ENCODE data around the gene RETREG1.

Gene RETREG1

GRCh38 chr5:16585041-16585667 is 31.6 kb downstream of the RETREG1 start:
- DNase-seq (ENCODE audit: low read depth in 2 of 2): no peak

- DNase-seq (ENCODE audit: low read depth in 2 of 2): no peak
These were observed 34.7 kb downstream of the RETREG1 start for GRCh38 chr5:16582081-16582480.

DNA sequence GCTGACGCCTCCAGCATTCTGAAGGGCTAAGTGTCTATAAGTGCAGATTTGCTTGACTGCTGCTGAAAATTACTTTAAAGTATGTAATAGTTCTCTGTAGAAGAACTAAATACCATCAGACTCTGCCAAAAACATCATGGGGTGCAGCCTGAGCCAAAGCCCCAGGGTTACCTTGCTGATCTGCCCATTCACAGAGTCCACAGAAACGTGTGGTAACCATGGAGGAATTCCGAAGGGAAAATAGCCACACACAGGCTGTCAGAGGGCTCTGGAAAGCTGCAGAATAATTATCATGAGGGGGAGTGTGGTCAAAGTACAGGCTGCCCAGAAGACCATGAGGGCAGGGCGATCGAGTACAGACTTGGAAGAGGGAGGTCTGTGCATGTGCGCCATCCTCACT is 36.4 kb downstream of the RETREG1 start:
- no peak for DNase-seq (ENCODE audit: low read depth in 2 of 2)

DNA sequence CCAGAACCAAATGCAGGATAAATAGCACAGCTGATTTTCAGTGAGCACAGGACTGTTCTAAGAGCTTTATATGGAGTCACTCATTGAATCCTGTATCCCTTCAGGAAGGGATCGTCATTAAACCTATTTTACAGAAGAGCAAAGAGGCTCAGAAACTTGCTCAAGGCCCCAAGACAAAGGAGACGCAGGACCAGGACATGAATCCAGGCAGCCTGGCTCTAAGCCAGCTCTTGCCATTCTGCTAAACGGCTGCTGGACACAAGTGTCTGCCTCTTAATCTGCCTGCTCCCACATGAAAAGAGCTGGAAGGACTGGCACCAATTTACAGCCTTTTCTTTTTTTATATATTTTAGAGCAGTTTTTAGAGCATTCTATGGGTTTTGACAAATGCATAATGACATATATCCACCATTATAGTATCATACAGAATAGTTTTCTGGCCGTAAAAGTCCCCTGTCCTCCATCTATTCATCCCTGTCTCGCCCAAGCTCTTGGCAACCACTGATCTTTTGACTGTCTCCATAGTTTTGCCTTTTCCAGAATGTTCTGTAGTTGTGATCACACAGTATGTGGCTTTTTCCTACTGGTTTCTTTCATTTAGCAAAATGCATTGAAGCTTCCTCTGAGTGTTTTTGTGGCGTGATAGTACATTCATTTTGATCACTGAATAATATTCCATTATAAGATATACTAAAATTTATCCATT is 37.5 kb downstream of the RETREG1 start:
- DNase-seq (ENCODE audit: low read depth in 2 of 2): no peak

GRCh38 chr5:16578474-16578883 is 38.3 kb downstream of the RETREG1 start:
- DNase-seq (ENCODE audit: low read depth in 2 of 2): no peak

DNA sequence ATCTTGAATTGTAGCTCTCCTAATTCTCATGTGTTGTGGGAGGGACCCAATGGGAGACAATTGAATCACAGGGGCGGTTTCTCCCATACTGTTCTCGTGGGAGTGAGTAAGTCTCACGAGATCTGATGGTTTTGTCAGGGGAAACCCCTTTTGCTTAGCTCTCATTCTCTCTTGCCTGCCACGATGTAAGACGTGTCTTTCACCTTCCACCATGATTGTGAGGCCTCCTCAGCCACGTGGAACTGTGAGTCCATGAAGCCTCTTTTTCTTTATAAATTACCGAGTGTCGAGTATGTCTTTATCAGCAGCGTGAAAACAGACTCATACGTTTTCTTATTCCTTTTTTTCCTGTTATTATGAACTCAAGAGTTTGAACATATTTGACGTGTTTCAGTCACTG is 39.1 kb downstream of the RETREG1 start:
- no peak for DNase-seq (ENCODE audit: low read depth in 2 of 2)

DNA sequence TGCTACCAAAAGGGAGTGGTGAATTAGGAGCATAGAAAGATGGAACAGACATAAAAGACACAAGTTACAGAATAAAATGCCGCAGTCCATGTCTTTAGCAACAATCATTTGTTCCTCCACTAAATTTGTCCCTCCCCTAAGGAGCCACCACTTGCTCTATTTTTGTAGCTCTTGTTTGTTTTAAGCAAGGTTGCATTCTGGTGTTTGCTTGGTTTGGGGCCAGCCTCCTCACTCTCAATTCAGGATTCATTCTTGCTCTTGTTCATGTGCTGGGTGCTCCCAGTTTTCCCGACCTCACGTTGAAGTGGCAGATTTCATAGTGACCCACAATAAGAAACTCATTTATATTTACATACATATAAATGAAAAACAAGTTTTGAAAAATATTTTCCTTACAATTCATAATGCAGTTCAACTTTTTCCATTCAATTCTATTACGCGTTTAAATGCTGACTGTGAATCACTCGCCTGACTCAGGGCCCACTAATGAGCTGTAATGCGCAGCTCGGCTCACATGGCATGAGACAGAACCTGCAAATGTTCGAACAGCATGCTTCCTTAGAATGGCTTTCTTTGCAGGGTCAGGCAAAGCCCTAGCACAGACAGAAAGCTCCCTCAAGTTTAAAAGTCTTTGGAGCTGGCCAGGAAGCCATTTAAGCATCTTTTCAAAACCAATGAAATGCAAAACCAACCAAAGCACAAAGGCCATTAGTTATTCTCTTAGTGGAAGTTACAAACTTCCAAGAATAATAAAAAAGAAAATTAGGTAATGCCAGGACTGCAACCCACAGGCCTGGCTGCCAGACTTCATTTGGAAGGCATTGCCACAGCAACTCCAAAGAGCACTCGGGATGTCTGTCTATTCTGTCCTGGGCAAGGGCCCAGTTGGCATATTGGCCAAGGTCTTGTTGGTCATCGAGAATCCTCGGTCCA is 41.7 kb downstream of the RETREG1 start:
- DNase-seq (ENCODE audit: low read depth in 2 of 2): no peak

DNA sequence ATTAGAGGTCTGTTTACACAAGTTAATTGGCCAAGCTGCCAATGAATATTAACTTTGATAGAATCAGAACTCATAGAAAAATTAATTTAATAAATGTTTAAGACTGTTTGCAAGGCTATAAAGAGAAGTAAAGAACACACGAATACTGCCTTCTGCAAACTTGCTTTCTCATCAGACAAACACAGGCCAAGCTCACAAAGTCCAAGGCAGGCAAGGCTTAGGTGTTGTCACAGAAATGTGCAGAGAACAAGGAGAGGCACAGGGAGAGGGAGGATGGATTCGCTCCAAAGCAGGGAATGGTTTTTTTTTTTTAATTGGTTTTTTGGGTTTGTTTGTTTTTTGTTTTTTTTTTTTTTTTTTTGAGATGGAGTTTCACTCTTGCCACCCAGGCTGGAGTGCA is 43.4 kb downstream of the RETREG1 start:
- no peak for DNase-seq (ENCODE audit: low read depth in 2 of 2)

GRCh38 chr5:16572289-16573015 is 44.3 kb downstream of the RETREG1 start:
- DNase-seq (ENCODE audit: low read depth in 2 of 2): no peak

DNA sequence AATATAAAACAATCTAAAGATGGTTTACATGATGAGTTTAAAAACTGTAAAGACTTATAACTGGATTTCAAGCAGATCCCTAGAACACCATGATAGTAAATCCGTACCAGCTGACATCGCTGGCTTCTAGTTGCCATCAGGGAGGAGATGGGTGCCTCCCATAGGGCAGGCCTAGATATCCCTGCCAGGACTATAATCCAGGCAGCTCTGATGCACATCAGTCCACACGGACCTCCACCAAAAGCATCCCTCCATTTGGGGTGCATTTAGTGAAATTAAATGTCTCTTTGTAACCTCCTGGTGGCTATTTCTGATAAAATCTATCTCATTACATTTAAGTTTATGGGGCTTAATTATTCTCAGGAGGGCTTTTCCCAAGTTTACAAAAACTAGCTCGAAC is 45.8 kb downstream of the RETREG1 start:
- no peak for DNase-seq (ENCODE audit: low read depth in 2 of 2)

DNA sequence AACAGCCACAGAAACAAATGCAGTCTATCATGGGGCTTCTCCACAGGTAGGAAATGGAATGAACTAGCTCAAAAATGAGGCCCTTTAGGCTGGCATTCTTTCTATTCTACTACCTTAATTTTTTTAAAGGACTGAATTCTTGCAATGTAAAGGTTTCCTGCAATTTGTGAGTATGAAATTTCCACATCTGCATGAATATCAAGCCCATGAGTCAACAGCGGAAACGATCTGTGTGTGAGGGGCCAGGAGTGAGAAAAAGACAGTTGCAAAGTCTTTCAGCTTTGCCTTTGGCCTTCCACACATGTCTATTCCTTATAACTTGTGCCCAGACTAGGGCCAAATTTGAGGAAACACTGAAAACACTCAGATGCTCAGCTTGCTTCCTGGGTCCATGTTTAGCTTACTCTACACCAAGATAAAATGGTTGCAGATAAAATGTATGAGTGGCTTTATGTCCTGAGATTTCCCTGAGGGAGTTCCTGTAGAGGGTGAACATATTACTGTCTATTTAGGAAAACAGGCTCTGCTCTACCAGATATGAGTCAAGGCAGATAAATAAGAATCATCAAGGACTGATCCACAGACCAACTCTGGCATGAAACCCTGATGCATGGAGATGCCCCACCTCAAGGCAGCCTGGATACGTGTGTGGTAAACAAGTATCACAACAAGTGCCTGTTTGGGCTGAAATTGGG is 46.5 kb downstream of the RETREG1 start:
- no peak for DNase-seq (ENCODE audit: low read depth in 2 of 2)

- DNase-seq (ENCODE audit: low read depth in 2 of 2): no peak
These were observed 47.8 kb downstream of the RETREG1 start for GRCh38 chr5:16568875-16569580.

GRCh38 chr5:16567365-16567764 is 49.4 kb downstream of the RETREG1 start:
- no peak for DNase-seq (ENCODE audit: low read depth in 2 of 2)

DNA sequence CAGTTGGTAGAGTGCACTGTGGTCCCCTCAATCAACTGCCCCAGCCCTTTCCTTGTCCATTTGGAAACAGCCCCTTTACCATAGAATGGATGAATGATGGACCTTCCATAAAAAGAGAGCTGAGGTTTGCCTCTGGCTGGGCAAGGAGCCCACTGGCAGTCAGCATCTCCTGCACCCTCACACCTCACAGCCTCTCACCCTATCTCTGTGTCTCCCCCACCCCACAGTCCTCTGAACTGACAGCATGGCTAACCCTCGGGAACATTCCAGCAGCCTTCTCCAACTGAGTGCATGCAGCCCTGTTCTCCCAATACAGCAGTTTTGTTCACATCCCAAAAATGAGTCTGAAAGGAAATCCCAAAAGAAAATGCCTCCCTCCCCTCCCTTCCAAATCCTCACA is 51.7 kb downstream of the RETREG1 start:
- DNase-seq (ENCODE audit: low read depth in 2 of 2): no peak

- DNase-seq (ENCODE audit: low read depth in 2 of 2): no peak
These were observed 52.4 kb downstream of the RETREG1 start for GRCh38 chr5:16564248-16564867.

DNA sequence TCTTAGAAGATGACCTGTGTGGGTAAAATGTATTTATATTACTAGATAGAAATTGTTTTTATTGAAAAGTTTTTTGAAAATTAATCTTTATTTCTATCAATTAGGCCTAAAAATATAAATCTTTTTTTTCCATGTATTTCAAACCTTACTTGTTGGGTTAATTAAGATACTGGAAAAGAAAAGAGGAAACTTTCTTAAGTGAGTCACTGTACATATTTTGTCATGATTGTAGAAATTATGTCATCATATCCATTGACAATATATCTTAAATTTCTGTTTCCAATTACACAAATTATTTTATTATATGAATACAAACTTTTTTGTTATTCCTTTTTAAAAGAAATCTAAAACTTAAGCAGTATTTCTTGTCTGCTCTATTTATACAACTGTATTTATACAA is 53.1 kb downstream of the RETREG1 start:
- DNase-seq (ENCODE audit: low read depth in 2 of 2): no peak

- DNase-seq (ENCODE audit: low read depth in 2 of 2): no peak
These were observed 55.1 kb downstream of the RETREG1 start for GRCh38 chr5:16561660-16562059.

GRCh38 chr5:16559702-16560101 is 57.1 kb downstream of the RETREG1 start:
- DNase-seq (ENCODE audit: low read depth in 2 of 2): no peak

GRCh38 chr5:16558984-16559629 is 57.7 kb downstream of the RETREG1 start:
- DNase-seq (ENCODE audit: low read depth in 2 of 2): no peak

GRCh38 chr5:16557477-16557876 is 59.3 kb downstream of the RETREG1 start:
- DNase-seq (ENCODE audit: low read depth in 2 of 2): no peak

Measured in stimulated activated CD4-positive, alpha-beta T cell treated with anti-CD3 and anti-CD28 coated beads, Interleukin-12 subunit alpha, Interleukin-12 subunit beta, amount 100 ng/mL, for 24 hours (primary cell).